HepG2 (cell line): Measurements from ENCODE around the gene RUNX2. TPM values are rescaled to one million over a fixed set of nuclear protein-coding genes. Genes with fewer than 3 reads are reported as not detected.

Source experiments
- ATAC-seq: fragments of 200-7000 bp; cut with Tn5 transposase; 3 replicates; pipeline ENCODE4 v1.9.1; 2020; ENCODE audit warnings: mild to moderate bottlenecking, moderate library complexity
- BruUV-seq: library from RNA; stranded (reverse); fragments of 400-500 nt; replicated peaks from 2 replicates; lab custom pipeline; 2021; lab: Mats Ljungman, UMichigan
- CTCF ChIA-PET: fragments of 300-600 bp; formaldehyde crosslinking; extraction: SDS; loops from one replicate; lab custom pipeline; 2021; ENCODE audit warnings: low total read pairs, inconsistent platforms, low intra/inter-chr PET ratio; lab: Yijun Ruan, JAX
- POLR2A ChIA-PET: fragments of 350-600 bp; sonication (Branson Sonifier 250); formaldehyde crosslinking; loops from one replicate; lab custom pipeline; 2020; ENCODE audit warnings: antibody characterized with exemption, inconsistent platforms; lab: Yijun Ruan, JAX
- DNase-seq: peaks from one replicate; pipeline ENCODE4 v3.0.0-alpha.2; 2015; ENCODE audit warnings: low spot score
- FAIRE-seq: peaks from 3 replicates; lab custom pipeline; 2011; peaks lifted over from hg19 to GRCh38; lab: Jason Lieb, UNC
- H2AFZ ChIP-seq: one replicate; pipeline ENCODE4 v1.6.1; 2011; ENCODE audit warnings: low read length, inconsistent platforms
- H3K27ac ChIP-seq: fragments of 300-600 bp; 3 replicates; pipeline ENCODE4 v1.8.0; 2011; ENCODE audit warnings: mixed run types, mild to moderate bottlenecking, mixed read lengths, low read length, inconsistent platforms; ENCODE audit not compliant: insufficient read depth; ENCODE audit errors: extremely low read length
- H3K27me3 ChIP-seq, 2 experiments: fragments of 200-600 bp in 1 of 2; 2 replicates in 1 of 2; 3 replicates in 1 of 2; pipeline versions ENCODE4 v1.6.0 to v1.8.0; 2011; ENCODE audit warnings: low read length in 2 of 2, mild to moderate bottlenecking in 2 of 2, moderate library complexity in 2 of 2, inconsistent platforms in 1 of 2; ENCODE audit not compliant: insufficient read depth in 2 of 2, control insufficient read depth in 1 of 2
- H3K36me3 ChIP-seq, 2 experiments: fragments of 200-600 bp in 1 of 2; replicated peaks in 1 of 2; 2 replicates in 1 of 2; 3 replicates in 1 of 2; pipeline versions ENCODE4 v1.5.1 to v1.8.0; 2011; ENCODE audit warnings: low read length in 2 of 2, inconsistent platforms in 1 of 2; ENCODE audit not compliant: insufficient read depth in 2 of 2, control insufficient read depth in 1 of 2
- H3K4me1 ChIP-seq: 2 replicates; pipeline ENCODE4 v1.5.1; 2012; ENCODE audit warnings: low read length, inconsistent platforms; ENCODE audit not compliant: insufficient read depth
- H3K4me2 ChIP-seq: 2 replicates; pipeline ENCODE4 v1.6.0; 2011; ENCODE audit warnings: low read depth, low read length, inconsistent platforms
- H3K4me3 ChIP-seq, 3 experiments: fragments of 200-600 bp in 1 of 3; sonication (generic), shearing (Covaris generic) in 1 of 3; replicated peaks in 1 of 3; 2 replicates each; pipeline ENCODE4 v1.5.1; 2011 to 2016; ENCODE audit warnings: low read length in 3 of 3, inconsistent platforms in 2 of 3, low read depth in 2 of 3, mild to moderate bottlenecking in 2 of 3, control low read depth in 1 of 3, mixed read lengths in 1 of 3; ENCODE audit not compliant: insufficient read depth in 1 of 3
- H3K79me2 ChIP-seq: one replicate; pipeline ENCODE4 v1.6.1; 2011; ENCODE audit warnings: low read length, inconsistent platforms; ENCODE audit not compliant: insufficient read depth
- H3K9ac ChIP-seq: 2 replicates; pipeline ENCODE4 v1.6.0; 2011; ENCODE audit warnings: mild to moderate bottlenecking, low read depth, low read length, inconsistent platforms; ENCODE audit not compliant: insufficient read depth
- H3K9me3 ChIP-seq: 2 replicates; pipeline ENCODE4 v1.5.1; 2012; ENCODE audit warnings: mild to moderate bottlenecking, low read length
- H4K20me1 ChIP-seq: 2 replicates; pipeline ENCODE4 v1.6.0; 2011; ENCODE audit warnings: inconsistent platforms, mild to moderate bottlenecking, low read length, moderate library complexity; ENCODE audit not compliant: insufficient read depth
- ATF7-NPFF ChIP-seq: sonication (generic); formaldehyde crosslinking; IDR thresholded peaks from 2 replicates; pipeline ENCODE4 v1.8.1; 2023; ENCODE audit warnings: mild to moderate bottlenecking, low read depth, missing genetic modification reagents, moderate library complexity
- BCL6 ChIP-seq: IDR thresholded peaks from 2 replicates; pipeline ENCODE4 v1.6.1; 2016; ENCODE audit warnings: missing genetic modification reagents, missing compliant biosample characterization
- CC2D1A ChIP-seq: sonication (generic); formaldehyde crosslinking; IDR thresholded peaks from 2 replicates; pipeline ENCODE4 v1.8.1; 2023; ENCODE audit warnings: mild to moderate bottlenecking, missing genetic modification reagents
- FOXC1 ChIP-seq: sonication (generic); formaldehyde crosslinking; IDR thresholded peaks from 2 replicates; pipeline ENCODE4 v1.8.0; 2022; ENCODE audit warnings: mild to moderate bottlenecking, missing genetic modification reagents, borderline replicate concordance
- HOXA9 ChIP-seq: sonication (generic); formaldehyde crosslinking; IDR thresholded peaks from 2 replicates; pipeline ENCODE4 v1.8.1; 2022; ENCODE audit warnings: missing genetic modification reagents, mild to moderate bottlenecking, moderate library complexity, borderline replicate concordance
- IRF9 ChIP-seq: sonication (generic); formaldehyde crosslinking; IDR thresholded peaks from 2 replicates; pipeline ENCODE4 v1.8.0; 2022; ENCODE audit warnings: missing genetic modification reagents, mild to moderate bottlenecking, borderline replicate concordance
- KAT8 ChIP-seq: IDR thresholded peaks from 2 replicates; pipeline ENCODE4 v1.6.1; 2016; ENCODE audit warnings: missing genetic modification reagents, missing compliant biosample characterization
- MBD4 ChIP-seq: IDR thresholded peaks from 2 replicates; pipeline ENCODE4 v1.6.1; 2012; ENCODE audit warnings: low read length, inconsistent platforms, borderline replicate concordance
- MYNN ChIP-seq: sonication (generic); formaldehyde crosslinking; IDR thresholded peaks from 2 replicates; pipeline ENCODE4 v1.4.0; 2020; ENCODE audit warnings: mild to moderate bottlenecking, low read depth, missing genetic modification reagents
- PRPF4 ChIP-seq: fragments of 200-400 bp; formaldehyde crosslinking; IDR thresholded peaks from 2 replicates; pipeline ENCODE4 v1.6.1; 2016; ENCODE audit warnings: low read length, low read depth; ENCODE audit not compliant: poor library complexity, severe bottlenecking
- PTBP1 ChIP-seq: fragments of 200-400 bp; formaldehyde crosslinking; IDR thresholded peaks from 2 replicates; pipeline ENCODE4 v1.6.1; 2018; ENCODE audit warnings: low read length, low read depth; ENCODE audit not compliant: poor library complexity, severe bottlenecking
- SMAD3 ChIP-seq: sonication (generic); formaldehyde crosslinking; IDR thresholded peaks from 2 replicates; pipeline ENCODE4 v1.4.0; 2020; ENCODE audit warnings: missing genetic modification reagents
- ZGPAT ChIP-seq: IDR thresholded peaks from 2 replicates; pipeline ENCODE4 v1.6.1; 2016; ENCODE audit warnings: mild to moderate bottlenecking
- ZNF280D ChIP-seq: sonication (generic); formaldehyde crosslinking; IDR thresholded peaks from 2 replicates; pipeline ENCODE4 v1.5.1; 2020; ENCODE audit warnings: mild to moderate bottlenecking, missing genetic modification reagents
- ZNF292 ChIP-seq: sonication (generic); formaldehyde crosslinking; IDR thresholded peaks from 2 replicates; pipeline ENCODE4 v1.8.1; 2022; ENCODE audit warnings: mild to moderate bottlenecking, low read depth, missing genetic modification reagents, borderline replicate concordance
- ZNF460 ChIP-seq: sonication (generic); formaldehyde crosslinking; IDR thresholded peaks from 2 replicates; pipeline ENCODE4 v1.5.1; 2020; ENCODE audit warnings: missing genetic modification reagents, mild to moderate bottlenecking, borderline replicate concordance
- ZNF781 ChIP-seq: sonication (generic); formaldehyde crosslinking; IDR thresholded peaks from 2 replicates; pipeline ENCODE4 v1.5.1; 2020; ENCODE audit warnings: borderline replicate concordance, mild to moderate bottlenecking, missing genetic modification reagents; ENCODE audit errors: not compliant biosample characterization
- ZNF816 ChIP-seq: sonication (generic); formaldehyde crosslinking; IDR thresholded peaks from 2 replicates; pipeline ENCODE4 v1.8.0; 2022; ENCODE audit warnings: missing genetic modification reagents, mild to moderate bottlenecking, borderline replicate concordance
- WGBS: methylation state at CpG from one replicate; pipeline ENCODE4 v1.1.6; 2017; ENCODE audit warnings: low lambda C conversion rate; 5-methylcytosine and 5-hydroxymethylcytosine counted together
- in situ Hi-C: cut with HindIII; loops from 2 replicates; pipeline ENCODE4 v1.10.0; 2017; ENCODE audit warnings: low pct_unique_long_range_greater_than_20kb; ENCODE audit not compliant: extremely low pct_ligation_motif_present
- intact Hi-C: fragments of 100-400 bp; cut with micrococcal nuclease; formaldehyde crosslinking; loops from one replicate; pipeline ENCODE4 v1.10.0; 2022; ENCODE audit not compliant: unreplicated experiment
- polyA plus RNA-seq, 8 experiments: library from polyadenylated mRNA; depleted of rRNA in 3 of 8; stranded (reverse) in 7 of 8; unstranded in 1 of 8; fragments of >200 nt; fragmentation: Illumina TruSeq in 4 of 8; extraction: Trizol in 4 of 8; gene quantifications; 2 replicates each; pipeline versions ENCODE4 v1.2.1 to v1.2.3, GENCODE V29; 2011 to 2016; ENCODE audit warnings: low read depth in 4 of 8, missing spikeins in 1 of 8, mixed read lengths in 1 of 8; ENCODE audit not compliant: insufficient read depth in 1 of 8
- total RNA-seq, 5 experiments: library from RNA; depleted of rRNA; stranded (reverse); fragments of >200 nt; fragmentation: Illumina TruSeq; extraction: Trizol; gene quantifications; 2 replicates each; pipeline ENCODE4 v1.2.3, GENCODE V29; 2016; ENCODE audit warnings: low read depth in 1 of 5

RUNX2 gene
- total and polyA plus RNA-seq, 2 of the 13 experiments (the other 11 are each of a cell fraction or from before 2014, with no cell fraction given) = not detected

- no peak for FAIRE-seq
- TF ChIP-seq KAT8 (peak; percentile 62), FOXC1 (CRISPR knock-in tag) (peak; percentile 17; the same call in 1 of the 2 replicates), SMAD3 (CRISPR knock-in tag) (0 out of 2 replicates have a peak, but pooled peaks have one; percentile 1), IRF9 (CRISPR knock-in tag) (0 out of 2 replicates have a peak, but pooled peaks have one; percentile 15), MYNN (CRISPR knock-in tag) (no peak), ZNF781 (CRISPR knock-in tag) (peak; percentile 12), HOXA9 (CRISPR knock-in tag) (no peak), ATF7-NPFF (CRISPR knock-in tag) (no peak), ZNF816 (0 out of 2 replicates have a peak, but pooled peaks have one; percentile 10), BCL6 (CRISPR knock-in tag) (peak; percentile 8), ZNF460 (CRISPR knock-in tag) (no peak), ZGPAT (peak; percentile 13; the same call in 1 of the 2 replicates), ZNF292 (CRISPR knock-in tag) (0 out of 2 replicates have a peak, but pooled peaks have one; percentile 11), ZNF280D (CRISPR knock-in tag) (0 out of 2 replicates have a peak, but pooled peaks have one; percentile 22), PRPF4 (peak; percentile 30), CC2D1A (peak; percentile 17; the same call in 1 of the 2 replicates), PTBP1 (no peak), MBD4 (no peak)
Observed at GRCh38 chr6:45378334-45378926, 50.3 kb downstream of the RUNX2 start.

More at GRCh38 chr6:45378334-45378926, 50.3 kb downstream of the RUNX2 start:
- Histone ChIP-seq H3K36me3 (no peaks in the 10 kb centered on the region), H2AFZ (peak overlapping the region; percentile 98), H3K9ac (peak overlapping the region; percentile 85), H3K4me1 (peaks cover 32% of the 10 kb centered on the region), H3K79me2 (peaks cover 31% of the 10 kb centered on the region), H3K4me2 (peak overlapping the region; percentile 94), H3K27me3 (no peaks in the 10 kb centered on the region; a peak in 1 of 5 replicates), H3K27ac (peak overlapping the region; percentile 96), H3K9me3 (no peaks in the 10 kb centered on the region), H4K20me1 (no peaks in the 10 kb centered on the region), H3K4me3 (peak overlapping the region; percentile 79 to 81 (median 80))
- 22% methylated on average over 21 of the region's 21 CpGs for WGBS
- in situ Hi-C loops (no loop called here), intact Hi-C loops (loop anchor here (5.0 to 10.0 kb wide), 3 partner anchors 181 to 721 kb away; no protein-coding TSS in a partner anchor)
- POLR2A ChIA-PET = interaction anchor here (0.7 to 2.2 kb wide), 31 partner anchors 8 to 991 kb away, joined by 3 to 12 read pairs (median 4); partner anchors contain the start of gene CDC5L
- CTCF ChIA-PET = no interaction called here
- DNase-seq (no peak), ATAC-seq (peak; percentile 51)
- BruUV-seq = TSS peak; percentile 93
